DMS79 (cell line): ENCODE results near the gene DGCR2.

Source experiments
- DNase-seq: peaks from one replicate; lab custom pipeline; 2025; lab: John Stamatoyannopoulos, UW

Gene DGCR2

GRCh38 chr22:19126309-19127273 lies 4.4 kb upstream of the DGCR2 start:
- DNase-seq: no peak

DNA sequence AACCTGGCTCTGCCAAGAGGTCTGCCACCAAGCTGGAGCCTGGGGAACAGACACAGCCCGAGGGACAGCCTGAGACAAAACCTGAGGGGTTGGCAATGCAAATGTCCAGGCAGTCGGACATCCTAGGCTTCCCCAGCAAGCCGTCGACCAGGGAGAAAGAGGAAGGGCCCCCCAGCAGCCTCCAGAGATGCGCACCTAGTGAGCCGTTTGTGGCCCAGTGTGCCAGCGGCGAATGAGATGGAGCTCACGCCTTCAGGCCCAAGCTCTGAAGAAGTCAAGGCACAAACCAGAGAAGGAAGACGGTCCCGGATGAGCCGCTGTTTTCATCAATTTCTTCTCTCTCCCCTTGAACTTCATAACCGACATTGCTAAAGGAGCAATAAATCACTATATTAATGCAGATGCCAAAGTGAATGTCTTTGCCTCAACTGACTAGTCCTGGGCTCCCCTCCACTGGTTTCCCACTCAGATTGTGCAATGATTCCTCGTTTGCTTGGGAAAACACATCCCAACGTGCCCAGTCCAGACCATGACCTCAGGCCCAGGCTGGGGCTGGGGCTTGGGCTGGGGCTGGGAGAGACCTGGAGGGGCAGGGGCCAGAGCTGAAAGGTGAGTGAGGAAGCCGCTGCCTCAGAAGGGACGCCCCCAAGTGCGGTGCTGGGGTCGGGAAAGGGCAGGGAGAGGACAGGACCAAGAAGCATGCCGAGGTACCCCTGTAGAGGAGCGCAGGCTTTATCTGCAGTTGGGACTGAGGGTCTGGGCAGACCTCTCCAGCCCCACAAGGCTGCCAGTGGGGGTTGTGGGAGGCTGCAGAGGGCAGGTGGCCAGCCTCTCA lies 3.5 kb upstream of the DGCR2 start:
- DNase-seq: no peak

- no peak for DNase-seq
These were observed 2.8 kb upstream of the DGCR2 start for GRCh38 chr22:19125011-19125410.

DNA sequence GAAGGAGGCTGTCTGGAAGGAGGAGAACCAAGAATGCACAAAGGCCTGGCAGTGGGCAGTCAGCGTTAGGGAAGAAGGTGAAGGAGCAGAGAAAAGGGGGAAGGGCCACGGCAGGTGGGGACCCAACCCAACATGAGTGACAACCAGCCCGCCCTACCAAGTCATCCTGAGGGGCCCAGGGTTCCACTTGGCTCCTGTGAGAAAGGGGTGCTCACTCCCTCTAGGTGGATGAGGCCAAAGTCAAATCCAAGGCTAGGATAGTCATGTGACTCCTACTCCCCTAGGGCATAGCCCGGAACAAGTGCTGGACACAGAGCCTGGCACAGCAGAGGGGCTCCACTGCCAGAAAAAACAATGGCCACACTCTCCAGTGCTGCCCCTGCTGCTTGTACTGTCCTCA lies 2.2 kb upstream of the DGCR2 start:
- DNase-seq: no peak

DNA sequence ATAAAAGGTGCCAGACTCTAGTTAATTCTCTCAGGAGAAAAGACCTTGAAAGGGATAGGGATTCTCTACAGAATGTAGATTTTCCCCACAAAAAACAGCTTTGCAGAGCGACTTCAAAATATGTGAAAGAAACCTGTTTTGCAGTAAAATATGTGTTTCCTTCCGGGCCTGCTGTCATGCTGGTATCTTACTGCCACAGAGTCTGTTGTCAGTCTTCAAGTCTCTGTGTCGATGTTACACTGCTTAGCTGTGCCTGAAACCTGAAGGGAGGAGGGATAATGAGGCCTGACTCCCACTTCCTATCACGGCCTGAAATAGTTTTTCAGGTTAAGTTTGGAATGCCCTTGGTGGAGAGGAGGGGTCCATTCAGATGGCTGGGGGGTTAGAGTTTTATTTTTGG lies 1.7 kb upstream of the DGCR2 start:
- no peak for DNase-seq

DNA sequence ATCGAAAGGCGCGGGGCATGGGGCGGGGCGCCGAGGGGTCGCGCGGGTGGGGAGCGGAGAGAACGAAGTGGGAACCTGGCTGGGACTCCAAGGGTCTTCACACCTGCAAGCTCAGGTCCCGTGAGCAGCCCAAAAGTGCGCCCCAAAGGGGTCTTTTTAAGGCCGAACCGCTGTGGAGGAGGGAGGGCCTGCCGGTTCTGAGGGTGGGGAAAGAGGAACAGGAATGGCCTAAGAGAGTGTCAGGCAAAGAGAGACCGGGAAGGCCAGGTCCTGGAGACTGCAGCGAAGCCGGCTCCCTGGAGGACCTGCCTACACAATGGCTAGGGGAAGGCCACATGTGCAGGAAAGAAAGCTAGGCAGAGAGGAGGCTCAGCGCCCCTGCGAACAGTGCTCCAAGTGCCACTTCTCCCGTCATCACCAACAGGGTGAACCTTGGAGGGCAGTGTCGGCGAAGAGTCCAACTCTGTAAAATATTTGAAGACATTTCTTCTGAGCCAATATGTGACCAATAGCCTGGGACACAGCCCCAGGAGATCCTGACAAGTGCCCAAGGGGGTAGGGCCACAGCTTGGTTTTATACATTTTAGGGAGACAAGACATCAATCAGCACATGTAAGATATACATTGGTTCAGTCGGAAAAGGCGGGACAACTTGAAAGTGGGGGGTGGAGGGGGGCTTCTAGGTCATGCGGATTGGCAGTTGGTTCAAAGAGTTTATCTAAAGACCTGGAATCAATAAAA lies 710 bp upstream of the DGCR2 start:
- no peak for DNase-seq

DNA sequence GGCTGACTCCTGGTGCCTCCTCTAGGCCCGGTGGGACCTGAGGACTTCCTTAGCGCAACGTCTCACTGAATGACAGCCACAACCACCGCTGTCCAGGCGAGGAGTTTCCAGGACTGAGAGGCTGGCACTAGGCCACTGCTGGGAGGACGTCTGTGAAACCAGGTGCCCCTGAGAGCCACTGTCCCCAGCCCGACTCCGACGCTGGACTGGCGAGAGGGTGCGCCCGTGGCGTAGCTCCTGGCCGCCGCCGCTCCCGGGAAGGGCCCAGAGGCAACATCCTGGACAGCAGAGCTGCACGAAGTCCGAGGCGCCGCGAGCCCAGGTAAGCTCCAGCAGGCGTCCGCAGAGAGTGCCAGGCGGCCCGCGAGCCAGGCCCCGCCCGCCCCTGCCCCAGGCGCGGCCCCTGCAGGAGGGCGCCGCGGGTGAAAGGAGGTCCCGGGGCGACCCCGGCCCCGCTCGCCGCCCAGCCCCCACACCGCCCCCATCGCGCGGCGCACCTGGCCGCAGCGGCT lies 525 bp downstream of the DGCR2 start:
- DNase-seq: no peak

- DNase-seq: no peak
These were observed 1.2 kb downstream of the DGCR2 start for GRCh38 chr22:19120829-19121630.

GRCh38 chr22:19119949-19120348 lies 2.3 kb downstream of the DGCR2 start:
- no peak for DNase-seq

GRCh38 chr22:19118329-19118880 lies 3.8 kb downstream of the DGCR2 start:
- DNase-seq: no peak

GRCh38 chr22:19117111-19117512 lies 5.1 kb downstream of the DGCR2 start:
- no peak for DNase-seq

DNA sequence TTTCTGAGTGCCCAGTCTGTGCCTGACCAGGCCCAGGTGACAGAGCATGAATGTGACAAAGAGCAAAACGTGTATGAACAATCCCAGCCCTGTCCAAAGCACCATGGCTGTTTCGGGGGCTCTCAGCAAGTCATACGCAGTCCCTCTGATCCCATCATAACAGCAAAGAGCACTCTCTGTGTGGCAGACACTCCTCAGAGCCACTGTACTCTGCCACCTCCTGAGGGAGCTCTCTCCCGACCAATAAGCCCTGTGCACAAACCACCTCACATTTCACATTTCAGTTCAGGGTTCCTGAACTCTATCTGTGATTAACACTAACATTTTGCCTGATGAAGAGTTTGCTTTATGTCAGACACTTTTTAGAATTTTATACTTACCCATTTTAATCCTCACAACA lies 6.6 kb downstream of the DGCR2 start:
- no peak for DNase-seq

DNA sequence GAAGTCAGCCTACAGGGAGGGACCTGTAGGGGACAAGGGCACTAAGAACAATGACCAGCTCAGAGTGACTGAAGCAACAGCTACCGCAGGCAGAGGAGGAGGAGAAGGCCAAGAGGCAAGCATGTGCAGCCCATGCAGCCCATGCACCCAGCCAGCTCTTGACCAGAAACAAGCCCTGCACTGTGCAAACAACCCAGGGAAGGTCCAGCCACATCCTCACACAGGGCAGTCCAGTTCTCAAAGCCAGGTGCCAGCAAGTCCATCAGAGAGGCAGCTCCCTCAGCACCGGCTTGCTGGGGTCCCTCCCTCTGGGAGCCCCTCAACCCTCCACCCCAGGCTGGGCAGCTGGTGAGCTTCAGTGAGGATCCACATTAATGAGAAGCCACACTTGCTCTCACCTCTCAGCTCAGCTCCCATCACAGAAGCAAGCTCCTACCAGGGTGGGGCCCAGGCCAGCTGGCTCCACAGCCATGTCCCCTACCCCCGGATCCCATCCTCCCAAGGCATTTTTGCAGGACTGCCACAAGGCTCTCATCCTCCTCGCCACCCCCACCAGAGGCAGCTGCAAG lies 7.1 kb downstream of the DGCR2 start:
- no peak for DNase-seq

- no peak for DNase-seq
These were observed 8.8 kb downstream of the DGCR2 start for GRCh38 chr22:19113429-19113828.

GRCh38 chr22:19111584-19111983 lies 10.6 kb downstream of the DGCR2 start:
- DNase-seq: no peak

DNA sequence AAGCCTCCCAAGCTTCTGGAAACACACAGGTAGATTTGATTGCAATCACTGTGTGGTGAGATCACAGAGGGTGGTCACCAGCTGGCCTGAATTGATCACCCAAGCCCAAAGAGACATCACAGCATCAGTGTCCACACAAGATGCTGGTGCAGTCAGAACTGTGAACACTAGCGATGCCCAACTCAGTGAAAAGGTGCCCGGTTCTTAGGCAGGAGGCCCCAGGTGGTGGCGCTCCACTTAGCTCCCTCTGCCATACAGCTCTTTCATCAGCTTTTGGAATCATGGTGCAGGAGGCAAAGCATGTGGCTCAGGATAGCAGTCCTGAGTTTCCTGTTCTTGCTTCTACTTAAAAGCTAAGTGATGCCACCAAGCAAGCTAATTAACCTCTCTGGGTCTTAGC lies 11.1 kb downstream of the DGCR2 start:
- no peak for DNase-seq

- no peak for DNase-seq
These were observed 11.6 kb downstream of the DGCR2 start for GRCh38 chr22:19110646-19111045.

DNA sequence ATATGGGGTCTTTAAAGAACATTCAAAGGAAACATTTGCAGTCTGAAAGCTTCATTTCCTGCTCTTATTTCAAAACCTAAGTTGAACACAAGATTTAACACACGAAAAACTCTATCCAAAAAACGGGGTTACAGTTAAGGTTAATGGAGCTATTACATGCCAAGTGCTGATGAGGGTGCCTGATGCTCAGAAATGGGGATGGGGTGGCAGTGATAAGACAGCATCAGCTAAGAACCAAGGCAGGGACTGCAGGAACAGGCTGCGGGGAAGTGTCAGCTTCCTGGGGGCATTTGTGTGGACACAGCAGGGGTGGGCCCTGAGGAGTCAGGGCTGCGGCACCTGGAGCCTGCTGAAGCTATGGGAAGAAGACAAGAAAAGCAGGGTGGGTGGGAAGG lies 12.2 kb downstream of the DGCR2 start:
- DNase-seq: no peak

DNA sequence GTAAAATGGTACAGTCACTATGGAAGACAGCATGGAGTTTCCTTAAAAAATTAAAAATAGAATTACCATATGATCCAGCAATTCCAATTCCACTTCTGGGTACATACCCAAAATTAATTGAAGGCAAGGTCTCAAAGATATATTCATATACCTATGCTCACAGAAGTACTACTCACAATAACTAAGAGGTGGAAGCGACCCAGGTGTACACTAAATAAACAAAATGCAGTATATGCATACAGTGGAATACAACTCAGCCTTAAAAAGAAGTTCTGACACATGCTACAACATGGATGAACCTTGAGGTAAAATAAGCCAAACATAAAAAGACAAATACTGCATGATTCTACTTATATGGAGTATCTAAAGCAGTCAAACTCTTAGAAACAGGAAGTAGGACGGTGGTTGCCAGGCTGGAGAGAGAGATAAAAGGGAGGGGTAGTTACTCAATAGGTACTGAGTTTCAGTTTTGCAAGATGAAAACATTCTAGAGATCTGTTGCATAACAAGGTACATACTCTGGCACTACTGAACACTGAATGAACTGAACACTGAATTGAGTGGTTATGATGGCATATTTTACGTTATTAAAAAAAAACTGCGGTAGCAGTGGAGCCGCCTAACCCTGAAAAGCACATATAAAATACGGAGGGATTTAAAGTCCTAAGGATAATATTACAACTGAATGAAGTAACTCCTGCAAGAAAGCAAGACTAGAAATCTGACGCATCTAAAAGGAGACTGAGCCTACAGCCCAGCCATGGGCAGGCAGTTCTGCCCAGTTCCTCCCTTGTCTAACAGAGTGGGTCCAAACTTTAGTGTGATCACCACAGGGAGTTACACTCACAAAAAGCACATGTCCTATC lies 12.8 kb downstream of the DGCR2 start:
- no peak for DNase-seq

GRCh38 chr22:19108807-19109197 lies 13.4 kb downstream of the DGCR2 start:
- no peak for DNase-seq
